ENCODE data around the gene PTN.

PTN gene

DNA sequence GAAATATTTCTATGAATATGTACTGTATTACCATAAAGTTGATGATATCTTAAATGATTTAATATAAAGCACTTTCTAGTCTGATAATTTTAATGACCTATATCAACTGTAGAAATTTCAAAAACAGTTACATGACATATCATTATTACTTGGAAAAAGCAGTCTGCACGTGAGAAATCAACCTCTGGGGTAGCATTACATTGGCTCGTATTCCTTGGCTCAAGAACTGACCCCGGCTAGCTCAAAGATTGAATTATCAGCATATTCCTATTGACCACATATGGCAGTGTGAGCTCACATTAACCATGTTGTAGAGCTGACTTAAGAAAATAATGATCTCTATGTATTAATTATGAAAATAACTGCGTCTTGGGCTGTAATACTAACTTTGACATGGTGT lies 139.3 kb downstream of the PTN start:
- H2BK12ac ChIP-seq (ENCODE audit: low read length): no peak overlapping the region
- H3K9me3 ChIP-seq (replicated peaks in 1 of 2; ENCODE audit: control insufficient read depth in 2 of 2, insufficient read depth in 1 of 2, low read depth in 1 of 2, low read length in 2 of 2): peaks cover 0 to 2% of the 10 kb centered on the region in 2 donors
- no peak overlapping the region for H4K8ac ChIP-seq (ENCODE audit: low read depth, low read length)
- H3K18ac ChIP-seq (ENCODE audit: low read length): no peak overlapping the region
- H3K4me1 ChIP-seq (ENCODE audit: control insufficient read depth in 2 of 2, insufficient read depth in 1 of 2, low read depth in 1 of 2, low read length in 2 of 2): no peaks in the 10 kb centered on the region
- H3K4ac ChIP-seq (ENCODE audit: low read length): no peak overlapping the region
- DNase-seq (ENCODE audit: low spot score): no peak
- no peak overlapping the region for H2BK15ac ChIP-seq (ENCODE audit: low read length)
- H3K27ac ChIP-seq (replicated peaks; ENCODE audit: low read length): no peak overlapping the region
- no peak overlapping the region for H3K4me3 ChIP-seq (ENCODE audit: low read length in 2 of 2)
- no peak overlapping the region for H3K4me2 ChIP-seq (ENCODE audit: insufficient read depth, low read length, poor library complexity, severe bottlenecking)
- H2AK5ac ChIP-seq (ENCODE audit: low read depth, low read length): no peak overlapping the region
- no peak overlapping the region for H2AFZ ChIP-seq (ENCODE audit: low read length)
- H3K23ac ChIP-seq (ENCODE audit: low read depth, low read length, poor library complexity): no peak overlapping the region
- H4K91ac ChIP-seq (ENCODE audit: low read depth, low read length, poor library complexity): no peak overlapping the region
- no peak overlapping the region for H2BK120ac ChIP-seq (ENCODE audit: low read depth, low read length)
- no peak overlapping the region for H2BK5ac ChIP-seq (ENCODE audit: low read length)
- H3K14ac ChIP-seq (ENCODE audit: low read length): no peak overlapping the region
- no peaks in the 10 kb centered on the region for H3K36me3 ChIP-seq (replicated peaks in 1 of 2; ENCODE audit: control insufficient read depth in 2 of 2, insufficient read depth in 2 of 2, low read length in 2 of 2)
- H3K9ac ChIP-seq (ENCODE audit: low read depth, low read length, poor library complexity): no peak overlapping the region
- no peaks in the 10 kb centered on the region for H3K79me1 ChIP-seq (ENCODE audit: low read depth, low read length)
- no CpG with 5 or more reads among the region's 4 CpGs for WGBS, 2 donors (ENCODE audit: extremely low coverage in 2 of 2, insufficient read length in 2 of 2, insufficient replicate concordance in 1 of 2)
- H3K27me3 ChIP-seq (ENCODE audit: control insufficient read depth in 3 of 3, insufficient read depth in 3 of 3, low read depth in 1 of 3, low read length in 3 of 3): no peaks in the 10 kb centered on the region

DNA sequence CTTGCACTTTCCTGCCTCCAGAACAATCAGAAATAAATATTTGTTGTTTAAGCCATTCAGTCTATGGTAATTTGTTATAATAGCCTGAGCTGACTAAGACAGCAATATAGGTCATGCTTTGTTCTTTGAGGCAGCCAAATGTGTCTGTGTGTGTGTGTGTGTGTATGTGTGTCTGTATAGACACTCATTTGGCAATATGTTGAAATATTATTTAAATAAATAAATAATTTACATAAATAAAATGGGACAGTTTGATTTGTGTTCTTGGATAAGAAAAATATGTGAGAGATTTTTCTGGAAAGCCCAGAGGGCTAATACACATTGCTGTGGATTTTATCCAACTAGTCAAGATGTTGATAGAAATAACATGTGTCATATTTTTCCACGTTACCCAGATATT lies 140.2 kb downstream of the PTN start:
- WGBS, 2 donors (ENCODE audit: extremely low coverage in 2 of 2, insufficient read length in 2 of 2, insufficient replicate concordance in 1 of 2): no CpG with 5 or more reads among the region's 1 CpG
- H3K18ac ChIP-seq (ENCODE audit: low read length): no peak overlapping the region
- H3K9me3 ChIP-seq (replicated peaks in 1 of 2; ENCODE audit: control insufficient read depth in 2 of 2, insufficient read depth in 1 of 2, low read depth in 1 of 2, low read length in 2 of 2): peaks cover 0 to 2% of the 10 kb centered on the region in 2 donors
- H3K4ac ChIP-seq (ENCODE audit: low read length): no peak overlapping the region
- H3K4me3 ChIP-seq (ENCODE audit: low read length in 2 of 2): no peak overlapping the region
- no peak overlapping the region for H2BK120ac ChIP-seq (ENCODE audit: low read depth, low read length)
- no peak overlapping the region for H3K4me2 ChIP-seq (ENCODE audit: insufficient read depth, low read length, poor library complexity, severe bottlenecking)
- H2BK15ac ChIP-seq (ENCODE audit: low read length): no peak overlapping the region
- H3K36me3 ChIP-seq (replicated peaks in 1 of 2; ENCODE audit: control insufficient read depth in 2 of 2, insufficient read depth in 2 of 2, low read length in 2 of 2): no peaks in the 10 kb centered on the region
- no peak overlapping the region for H3K9ac ChIP-seq (ENCODE audit: low read depth, low read length, poor library complexity)
- H3K79me1 ChIP-seq (ENCODE audit: low read depth, low read length): no peaks in the 10 kb centered on the region
- H3K14ac ChIP-seq (ENCODE audit: low read length): no peak overlapping the region
- H3K27me3 ChIP-seq (ENCODE audit: control insufficient read depth in 3 of 3, insufficient read depth in 3 of 3, low read depth in 1 of 3, low read length in 3 of 3): no peaks in the 10 kb centered on the region
- H2BK12ac ChIP-seq (ENCODE audit: low read length): no peak overlapping the region
- H2BK5ac ChIP-seq (ENCODE audit: low read length): no peak overlapping the region
- H2AFZ ChIP-seq (ENCODE audit: low read length): no peak overlapping the region
- no peak overlapping the region for H4K8ac ChIP-seq (ENCODE audit: low read depth, low read length)
- H3K23ac ChIP-seq (ENCODE audit: low read depth, low read length, poor library complexity): no peak overlapping the region
- H3K4me1 ChIP-seq (ENCODE audit: control insufficient read depth in 2 of 2, insufficient read depth in 1 of 2, low read depth in 1 of 2, low read length in 2 of 2): no peaks in the 10 kb centered on the region
- no peak overlapping the region for H4K91ac ChIP-seq (ENCODE audit: low read depth, low read length, poor library complexity)
- no peak overlapping the region for H2AK5ac ChIP-seq (ENCODE audit: low read depth, low read length)
- DNase-seq (ENCODE audit: low spot score): no peak
- no peak overlapping the region for H3K27ac ChIP-seq (replicated peaks; ENCODE audit: low read length)

DNA sequence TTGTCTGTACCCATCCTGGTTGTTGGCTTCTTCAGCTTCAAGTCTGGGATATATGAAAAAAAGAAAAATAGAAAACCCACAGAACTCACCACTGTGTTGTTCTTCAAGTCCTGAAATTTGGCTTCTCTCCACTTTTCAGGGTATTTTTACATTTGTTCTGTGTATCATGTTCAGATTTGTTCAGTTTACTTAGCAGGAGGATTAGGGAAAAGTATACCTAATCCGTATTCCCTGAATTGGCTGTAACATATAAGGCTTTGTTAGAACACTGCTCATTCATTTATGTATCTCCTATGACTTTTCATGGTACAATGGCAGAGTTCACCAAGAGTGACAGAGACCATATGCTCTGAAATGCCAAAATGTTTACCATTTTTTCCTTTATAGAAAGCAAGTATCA lies 146.9 kb downstream of the PTN start:
- H4K91ac ChIP-seq (ENCODE audit: low read depth, low read length, poor library complexity): no peak overlapping the region
- H2BK5ac ChIP-seq (ENCODE audit: low read length): no peak overlapping the region
- no peak overlapping the region for H3K14ac ChIP-seq (ENCODE audit: low read length)
- no peak overlapping the region for H2AK5ac ChIP-seq (ENCODE audit: low read depth, low read length)
- no peak overlapping the region for H4K8ac ChIP-seq (ENCODE audit: low read depth, low read length)
- no CpG with 5 or more reads among the region's 1 CpG for WGBS, 2 donors (ENCODE audit: extremely low coverage in 2 of 2, insufficient read length in 2 of 2, insufficient replicate concordance in 1 of 2)
- no peak overlapping the region for H2BK15ac ChIP-seq (ENCODE audit: low read length)
- H3K36me3 ChIP-seq (replicated peaks in 1 of 2; ENCODE audit: control insufficient read depth in 2 of 2, insufficient read depth in 2 of 2, low read length in 2 of 2): no peaks in the 10 kb centered on the region
- H3K4me3 ChIP-seq (ENCODE audit: low read length in 2 of 2): no peak overlapping the region
- H3K4me1 ChIP-seq (ENCODE audit: control insufficient read depth in 2 of 2, insufficient read depth in 1 of 2, low read depth in 1 of 2, low read length in 2 of 2): no peaks in the 10 kb centered on the region
- no peak for DNase-seq (ENCODE audit: low spot score)
- H3K18ac ChIP-seq (ENCODE audit: low read length): no peak overlapping the region
- H2AFZ ChIP-seq (ENCODE audit: low read length): peak overlapping the region; percentile 50
- no peaks in the 10 kb centered on the region for H3K27me3 ChIP-seq (ENCODE audit: control insufficient read depth in 3 of 3, insufficient read depth in 3 of 3, low read depth in 1 of 3, low read length in 3 of 3)
- no peaks in the 10 kb centered on the region for H3K9me3 ChIP-seq (replicated peaks in 1 of 2; ENCODE audit: control insufficient read depth in 2 of 2, insufficient read depth in 1 of 2, low read depth in 1 of 2, low read length in 2 of 2)
- H3K4ac ChIP-seq (ENCODE audit: low read length): no peak overlapping the region
- no peaks in the 10 kb centered on the region for H3K79me1 ChIP-seq (ENCODE audit: low read depth, low read length)
- no peak overlapping the region for H3K9ac ChIP-seq (ENCODE audit: low read depth, low read length, poor library complexity)
- no peak overlapping the region for H3K23ac ChIP-seq (ENCODE audit: low read depth, low read length, poor library complexity)
- H3K4me2 ChIP-seq (ENCODE audit: insufficient read depth, low read length, poor library complexity, severe bottlenecking): no peak overlapping the region
- no peak overlapping the region for H3K27ac ChIP-seq (replicated peaks; ENCODE audit: low read length)
- H2BK120ac ChIP-seq (ENCODE audit: low read depth, low read length): no peak overlapping the region
- H2BK12ac ChIP-seq (ENCODE audit: low read length): no peak overlapping the region

DNA sequence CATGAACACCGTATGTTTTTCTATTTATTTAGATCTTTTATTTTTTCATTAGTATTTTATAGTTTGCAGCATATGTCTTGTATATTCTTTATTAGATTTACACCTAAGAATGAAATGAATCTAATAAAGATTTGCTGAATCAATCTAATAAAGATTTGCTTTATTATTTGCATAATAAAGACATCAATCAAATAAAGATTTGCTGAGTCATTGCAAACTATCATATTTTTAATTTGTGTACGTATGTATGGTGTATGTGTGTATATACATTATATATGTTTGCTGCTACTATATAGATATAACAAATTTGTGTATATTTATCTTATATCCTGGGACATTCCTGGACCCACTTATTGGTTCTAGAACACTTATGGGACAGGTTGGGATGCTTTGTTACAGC lies 147.5 kb downstream of the PTN start:
- DNase-seq (ENCODE audit: low spot score): no peak
- no CpG with 5 or more reads among the region's 2 CpGs for WGBS, 2 donors (ENCODE audit: extremely low coverage in 2 of 2, insufficient read length in 2 of 2, insufficient replicate concordance in 1 of 2)
- Histone ChIP-seq H3K27me3 (ENCODE audit: control insufficient read depth in 3 of 3, insufficient read depth in 3 of 3, low read depth in 1 of 3, low read length in 3 of 3) (no peaks in the 10 kb centered on the region), H2BK15ac (ENCODE audit: low read length) (no peak overlapping the region), H3K14ac (ENCODE audit: low read length) (no peak overlapping the region), H2BK12ac (ENCODE audit: low read length) (no peak overlapping the region), H3K9me3 (replicated peaks in 1 of 2; ENCODE audit: control insufficient read depth in 2 of 2, insufficient read depth in 1 of 2, low read depth in 1 of 2, low read length in 2 of 2) (no peaks in the 10 kb centered on the region), H2AK5ac (ENCODE audit: low read depth, low read length) (no peak overlapping the region), H2BK120ac (ENCODE audit: low read depth, low read length) (no peak overlapping the region), H2AFZ (ENCODE audit: low read length) (peak overlapping the region; percentile 50), H4K8ac (ENCODE audit: low read depth, low read length) (no peak overlapping the region), H3K4me1 (ENCODE audit: control insufficient read depth in 2 of 2, insufficient read depth in 1 of 2, low read depth in 1 of 2, low read length in 2 of 2) (no peaks in the 10 kb centered on the region), H3K4me2 (ENCODE audit: insufficient read depth, low read length, poor library complexity, severe bottlenecking) (no peak overlapping the region), H2BK5ac (ENCODE audit: low read length) (no peak overlapping the region), H3K27ac (replicated peaks; ENCODE audit: low read length) (no peak overlapping the region), H3K79me1 (ENCODE audit: low read depth, low read length) (no peaks in the 10 kb centered on the region), H3K18ac (ENCODE audit: low read length) (no peak overlapping the region), H4K91ac (ENCODE audit: low read depth, low read length, poor library complexity) (no peak overlapping the region), H3K4me3 (ENCODE audit: low read length in 2 of 2) (no peak overlapping the region), H3K9ac (ENCODE audit: low read depth, low read length, poor library complexity) (no peak overlapping the region), H3K23ac (ENCODE audit: low read depth, low read length, poor library complexity) (no peak overlapping the region), H3K36me3 (replicated peaks in 1 of 2; ENCODE audit: control insufficient read depth in 2 of 2, insufficient read depth in 2 of 2, low read length in 2 of 2) (no peaks in the 10 kb centered on the region), H3K4ac (ENCODE audit: low read length) (no peak overlapping the region)

Data from neuronal stem cell (in vitro differentiated cells).